NB4 (cell line): ENCODE measurements around the gene TMEM178A.

Experiments
- DNase-seq: peaks from one replicate; pipeline ENCODE4 v3.0.0; 2010; ENCODE audit warnings: low read depth
- H3K4me3 ChIP-seq: one replicate; pipeline ENCODE4 v1.5.1; 2011; ENCODE audit warnings: mild to moderate bottlenecking, low read depth, low read length, moderate library complexity
- MYC ChIP-seq: IDR thresholded peaks from 2 replicates; pipeline ENCODE4 v1.6.1; 2011; ENCODE audit warnings: low read depth, low read length
- POLR2A ChIP-seq: IDR thresholded peaks from 2 replicates; pipeline ENCODE4 v1.6.1; 2011; ENCODE audit warnings: mild to moderate bottlenecking; ENCODE audit not compliant: insufficient read length; ENCODE audit errors: extremely low read depth
- TF ChIP-seq, protein P1 (sequence below): IDR thresholded peaks from 2 replicates; pipeline ENCODE4 v1.6.1; 2011; ENCODE audit warnings: low read depth, low read length
- TF ChIP-seq, protein P2 (sequence below): IDR thresholded peaks from one replicate; pipeline ENCODE4 v1.5.1; 2012; ENCODE audit warnings: low read depth, low read length

Gene TMEM178A

DNA sequence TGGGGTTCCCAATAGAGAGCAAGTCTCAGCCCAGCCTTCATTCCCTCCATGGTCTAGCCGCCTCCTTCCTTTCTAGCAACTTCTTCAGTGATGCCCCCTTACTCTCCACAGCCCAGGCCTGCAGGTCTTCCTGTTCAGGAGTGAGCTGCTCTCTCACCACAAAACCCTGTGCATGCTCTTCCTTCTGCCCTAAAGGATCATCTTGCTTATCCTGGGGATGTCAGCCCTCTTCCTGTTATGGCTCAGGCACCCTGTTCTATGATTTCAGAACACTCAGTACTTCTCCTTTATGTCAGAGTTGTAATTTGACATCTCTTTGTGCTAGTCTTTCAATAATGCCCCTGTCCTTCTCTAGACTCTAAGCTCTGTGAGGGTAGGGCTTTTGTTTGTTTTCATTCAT, 19.4 kb downstream of the TMEM178A start:
- no peak overlapping the region for H3K4me3 ChIP-seq
- TF ChIP-seq MYC = no peak
- TF ChIP-seq POLR2A = no peak
- TF ChIP-seq, protein P1, sequence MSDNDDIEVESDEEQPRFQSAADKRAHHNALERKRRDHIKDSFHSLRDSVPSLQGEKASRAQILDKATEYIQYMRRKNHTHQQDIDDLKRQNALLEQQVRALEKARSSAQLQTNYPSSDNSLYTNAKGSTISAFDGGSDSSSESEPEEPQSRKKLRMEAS = no peak
- TF ChIP-seq, protein P2, sequence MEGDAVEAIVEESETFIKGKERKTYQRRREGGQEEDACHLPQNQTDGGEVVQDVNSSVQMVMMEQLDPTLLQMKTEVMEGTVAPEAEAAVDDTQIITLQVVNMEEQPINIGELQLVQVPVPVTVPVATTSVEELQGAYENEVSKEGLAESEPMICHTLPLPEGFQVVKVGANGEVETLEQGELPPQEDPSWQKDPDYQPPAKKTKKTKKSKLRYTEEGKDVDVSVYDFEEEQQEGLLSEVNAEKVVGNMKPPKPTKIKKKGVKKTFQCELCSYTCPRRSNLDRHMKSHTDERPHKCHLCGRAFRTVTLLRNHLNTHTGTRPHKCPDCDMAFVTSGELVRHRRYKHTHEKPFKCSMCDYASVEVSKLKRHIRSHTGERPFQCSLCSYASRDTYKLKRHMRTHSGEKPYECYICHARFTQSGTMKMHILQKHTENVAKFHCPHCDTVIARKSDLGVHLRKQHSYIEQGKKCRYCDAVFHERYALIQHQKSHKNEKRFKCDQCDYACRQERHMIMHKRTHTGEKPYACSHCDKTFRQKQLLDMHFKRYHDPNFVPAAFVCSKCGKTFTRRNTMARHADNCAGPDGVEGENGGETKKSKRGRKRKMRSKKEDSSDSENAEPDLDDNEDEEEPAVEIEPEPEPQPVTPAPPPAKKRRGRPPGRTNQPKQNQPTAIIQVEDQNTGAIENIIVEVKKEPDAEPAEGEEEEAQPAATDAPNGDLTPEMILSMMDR = no peak
- DNase-seq = no peak

- no peak for DNase-seq
- TF ChIP-seq MYC (no peak), POLR2A (no peak)
- TF ChIP-seq, protein P1 = no peak
- TF ChIP-seq, protein P2 = no peak
- no peak overlapping the region for H3K4me3 ChIP-seq
Measured at GRCh38 chr2:39686456-39686855, 20.7 kb downstream of the TMEM178A start.

DNA sequence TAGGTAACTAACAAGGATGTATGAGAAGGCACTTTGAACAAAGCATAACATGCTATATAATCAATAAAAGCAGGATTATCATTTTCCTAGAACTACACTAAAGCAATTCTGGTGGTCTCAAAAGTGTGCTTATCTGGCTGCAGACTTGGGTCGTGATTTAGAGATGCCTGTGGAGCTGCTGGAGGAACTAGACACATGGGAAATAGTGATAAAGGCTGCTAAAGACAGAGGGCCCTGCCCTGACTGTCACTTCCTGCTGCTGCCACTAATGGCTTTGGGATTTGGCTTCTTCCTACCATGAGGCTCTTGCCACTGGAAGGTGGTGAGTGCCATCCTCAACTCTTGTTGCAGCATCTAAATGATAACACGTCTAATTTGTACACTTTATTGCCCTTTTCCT, 22.5 kb downstream of the TMEM178A start:
- TF ChIP-seq POLR2A (no peak), MYC (no peak)
- TF ChIP-seq, protein P1 = no peak
- TF ChIP-seq, protein P2 = no peak
- no peak overlapping the region for H3K4me3 ChIP-seq
- no peak for DNase-seq

DNA sequence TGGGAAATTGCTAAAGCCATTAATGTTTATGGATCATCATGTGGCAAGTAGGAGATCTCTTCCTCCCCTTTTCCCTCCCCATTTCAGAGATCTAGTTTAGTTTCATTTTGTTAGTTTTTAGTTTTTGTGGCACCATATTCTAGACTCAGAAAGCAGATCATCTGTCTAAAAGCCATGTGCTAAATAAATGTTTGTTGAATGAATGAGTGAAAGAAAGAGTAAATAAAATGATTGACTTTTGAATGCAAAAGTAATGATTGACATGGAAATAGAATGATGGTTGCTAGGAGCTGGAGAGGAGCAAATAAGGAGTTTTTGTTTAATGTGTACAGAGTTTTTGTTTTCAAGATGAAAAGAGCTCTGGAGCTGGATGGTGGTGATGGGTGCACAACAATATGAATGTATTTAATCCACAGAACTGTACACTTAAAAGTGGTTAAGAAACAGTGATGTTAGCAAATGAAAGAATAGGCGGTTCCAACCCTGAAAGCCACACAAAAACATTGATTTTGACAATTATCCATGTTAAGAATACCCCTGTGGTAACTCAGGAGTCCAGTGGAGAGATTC, 23.6 kb downstream of the TMEM178A start:
- H3K4me3 ChIP-seq = no peak overlapping the region
- TF ChIP-seq, protein P2 = no peak
- TF ChIP-seq, protein P1 = no peak
- no peak for TF ChIP-seq MYC
- no peak for TF ChIP-seq POLR2A
- DNase-seq = no peak

DNA sequence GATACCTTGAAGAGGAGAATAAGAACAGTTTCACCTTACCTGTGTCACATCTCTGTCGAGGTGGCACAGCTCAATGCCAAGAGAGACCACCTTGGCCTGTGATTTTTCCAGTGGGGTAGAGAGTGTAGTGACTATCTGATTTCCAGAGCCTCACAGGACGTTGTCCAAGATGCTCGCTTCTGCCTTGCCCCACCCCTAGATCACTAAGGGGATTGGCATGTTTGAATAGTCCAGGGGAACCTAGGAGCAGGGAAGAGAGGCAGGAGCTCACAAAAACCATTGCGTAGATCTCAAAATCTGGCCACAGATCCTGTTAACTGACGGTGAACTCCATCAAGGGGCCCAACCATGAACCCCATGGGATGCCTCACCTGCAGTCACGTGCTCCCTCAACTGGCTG, 24.2 kb downstream of the TMEM178A start:
- DNase-seq = no peak
- no peak overlapping the region for H3K4me3 ChIP-seq
- TF ChIP-seq, protein P1 = no peak
- no peak for TF ChIP-seq POLR2A
- TF ChIP-seq MYC = no peak
- TF ChIP-seq, protein P2 = no peak
